GM13976 (cell line): ENCODE data around the gene PHYKPL.

ENCODE experiments used
- DNase-seq: peaks from one replicate; pipeline ENCODE4 v3.0.0; 2012; ENCODE audit warnings: low spot score
- CTCF ChIP-seq: IDR thresholded peaks from 2 replicates; pipeline ENCODE4 v1.5.1; 2012; ENCODE audit warnings: borderline replicate concordance, mild to moderate bottlenecking; ENCODE audit not compliant: insufficient read depth; ENCODE audit errors: extremely low read depth, missing control alignments, control extremely low read depth
- in situ Hi-C: fragments of 300-500 bp; cut with MboI; formaldehyde crosslinking; loops from one replicate; pipeline ENCODE4 v1.12.0; 2022; ENCODE audit warnings: low sequenced_read_pairs, mixed read lengths, inconsistent platforms; ENCODE audit not compliant: unreplicated experiment

PHYKPL gene

GRCh38 chr5:178227138-178227659 is 5.4 kb downstream of the PHYKPL start:
- no peak for TF ChIP-seq CTCF
- in situ Hi-C loops = no loop called here

GRCh38 chr5:178225174-178225573 is 7.4 kb downstream of the PHYKPL start:
- in situ Hi-C loops = no loop called here
- DNase-seq = no peak
- no peak for TF ChIP-seq CTCF

More at GRCh38 chr5:178227138-178227659, 5.4 kb downstream of the PHYKPL start:
- DNase-seq = no peak

DNA sequence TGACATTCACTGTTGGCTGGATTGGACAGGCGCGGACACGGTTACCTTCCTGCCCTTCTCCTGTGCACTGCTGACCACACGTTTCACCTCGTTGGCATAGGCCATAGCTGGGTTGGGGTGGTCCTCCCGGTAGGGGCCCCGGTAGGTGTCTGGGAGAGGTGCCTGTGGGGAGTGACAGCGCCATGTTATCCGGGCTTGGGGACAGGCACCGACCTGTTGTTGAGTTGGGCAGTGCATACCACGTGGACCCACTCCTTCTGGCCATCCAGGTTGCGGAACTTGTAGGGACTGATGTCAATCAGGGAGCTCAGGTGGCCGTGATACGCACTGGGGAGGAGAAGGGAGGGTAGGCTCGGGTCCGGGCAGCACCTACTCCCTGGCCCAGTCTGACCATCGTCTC is 8.2 kb downstream of the PHYKPL start:
- TF ChIP-seq CTCF = no peak
- no peak for DNase-seq
- in situ Hi-C loops = no loop called here

GRCh38 chr5:178223828-178224335 is 8.7 kb downstream of the PHYKPL start:
- in situ Hi-C loops = no loop called here
- no peak for TF ChIP-seq CTCF
- no peak for DNase-seq

DNA sequence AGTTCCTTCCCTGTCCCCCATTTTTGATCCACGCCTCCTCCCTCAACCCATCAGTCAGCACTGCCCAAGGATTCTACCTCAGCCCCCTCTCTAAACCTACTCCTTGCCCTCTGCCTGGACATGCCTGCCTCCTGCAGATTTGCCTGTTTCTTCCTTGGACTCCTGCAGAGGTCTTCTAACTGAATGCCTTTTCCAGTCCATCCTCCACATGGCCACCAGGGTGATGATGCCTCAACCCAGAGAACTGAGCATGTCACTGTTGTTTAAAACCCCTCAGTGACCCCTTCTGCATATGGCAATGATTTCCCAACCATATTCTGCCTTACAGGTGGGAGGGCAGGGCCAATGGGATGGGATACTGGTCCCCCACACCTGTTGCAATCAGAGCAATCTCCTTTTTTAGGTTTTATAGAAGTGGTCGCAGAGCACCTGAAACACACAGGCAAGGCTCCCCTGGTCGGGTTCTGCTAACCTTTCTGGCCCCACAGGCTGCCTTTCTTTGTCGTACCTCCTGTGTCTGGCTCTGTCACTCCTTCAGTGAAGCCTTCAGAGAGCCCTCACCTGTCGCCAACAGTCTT is 9.3 kb downstream of the PHYKPL start:
- no peak for TF ChIP-seq CTCF
- no peak for DNase-seq
- in situ Hi-C loops = no loop called here

GRCh38 chr5:178222292-178222691 is 10.3 kb downstream of the PHYKPL start:
- DNase-seq = no peak
- TF ChIP-seq CTCF = no peak
- in situ Hi-C loops = no loop called here
